ENCODE results near the gene EEF2K.

EEF2K gene

DNA sequence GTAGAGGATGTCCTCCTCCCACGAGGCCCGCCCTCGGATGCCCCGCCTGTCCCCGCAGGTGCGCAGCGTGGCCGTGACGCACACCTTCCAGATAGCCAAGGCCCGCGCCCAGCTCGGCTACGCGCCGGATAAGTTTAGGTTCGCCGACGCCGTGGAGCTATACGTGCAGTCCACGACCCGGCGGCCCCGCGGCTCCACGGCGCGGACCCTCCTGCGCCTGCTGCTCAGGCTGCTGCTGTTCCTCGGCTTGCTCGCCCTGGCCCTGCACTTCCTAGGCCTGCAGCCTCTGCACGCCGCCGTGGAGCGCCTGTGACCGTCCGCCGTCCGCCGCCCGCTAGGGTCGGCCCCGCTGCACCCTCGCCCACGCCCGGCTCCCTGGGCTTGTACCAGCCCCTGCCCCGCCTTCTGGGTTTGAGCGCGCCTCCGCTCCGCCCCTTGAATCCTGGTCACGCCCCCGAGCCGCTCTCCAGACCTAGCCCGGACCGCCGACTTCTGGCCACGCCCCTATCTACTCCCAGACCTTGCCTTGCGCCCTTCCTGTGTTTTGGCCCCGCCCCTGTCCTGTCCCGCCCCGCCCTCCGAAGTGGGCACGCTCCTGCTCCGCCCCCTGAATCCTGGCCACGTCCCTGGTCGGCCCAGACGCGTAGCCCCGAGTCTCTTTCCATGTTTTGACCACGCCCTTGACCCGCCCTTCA lies 15.8 kb upstream of the EEF2K start:
- DNase-seq: peak; percentile 100

DNA sequence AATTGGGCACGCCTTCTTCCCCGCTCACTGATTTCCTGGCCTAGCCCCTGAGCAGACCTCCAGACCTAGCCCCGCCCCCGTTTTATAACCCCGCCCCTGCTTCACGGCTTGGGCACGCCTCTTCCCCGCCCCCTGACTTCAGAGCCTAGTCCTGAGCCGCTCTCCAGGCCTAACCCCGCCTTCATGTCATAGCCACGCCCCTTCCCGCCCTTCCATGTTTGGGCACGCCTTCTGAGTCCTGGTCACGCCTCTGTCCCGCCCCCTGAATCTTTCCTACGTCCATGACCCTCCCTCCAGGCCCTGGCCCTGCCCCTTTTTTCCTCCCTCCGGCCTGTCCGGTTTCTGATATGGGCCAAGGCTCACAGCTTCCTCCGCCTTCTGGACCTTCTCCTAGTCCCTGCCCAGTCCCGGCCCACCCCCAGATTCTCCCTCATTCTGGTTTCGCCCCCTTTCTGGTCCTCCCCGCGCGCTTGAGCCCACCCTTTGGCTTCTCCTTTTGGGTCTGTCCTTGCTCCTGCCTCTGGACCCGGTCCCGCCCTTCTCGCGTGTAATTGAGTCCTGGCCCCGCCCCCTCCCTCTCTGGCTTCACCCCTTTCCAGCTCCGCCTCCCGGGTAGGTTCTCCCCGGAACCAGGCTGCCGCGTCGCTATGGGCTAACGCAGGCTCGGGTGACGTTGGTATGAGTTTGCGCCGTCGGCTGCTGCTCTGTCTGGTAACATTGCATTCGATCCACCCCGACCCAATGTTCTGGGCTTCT lies 15.1 kb upstream of the EEF2K start:
- peak; percentile 100 for DNase-seq

DNA sequence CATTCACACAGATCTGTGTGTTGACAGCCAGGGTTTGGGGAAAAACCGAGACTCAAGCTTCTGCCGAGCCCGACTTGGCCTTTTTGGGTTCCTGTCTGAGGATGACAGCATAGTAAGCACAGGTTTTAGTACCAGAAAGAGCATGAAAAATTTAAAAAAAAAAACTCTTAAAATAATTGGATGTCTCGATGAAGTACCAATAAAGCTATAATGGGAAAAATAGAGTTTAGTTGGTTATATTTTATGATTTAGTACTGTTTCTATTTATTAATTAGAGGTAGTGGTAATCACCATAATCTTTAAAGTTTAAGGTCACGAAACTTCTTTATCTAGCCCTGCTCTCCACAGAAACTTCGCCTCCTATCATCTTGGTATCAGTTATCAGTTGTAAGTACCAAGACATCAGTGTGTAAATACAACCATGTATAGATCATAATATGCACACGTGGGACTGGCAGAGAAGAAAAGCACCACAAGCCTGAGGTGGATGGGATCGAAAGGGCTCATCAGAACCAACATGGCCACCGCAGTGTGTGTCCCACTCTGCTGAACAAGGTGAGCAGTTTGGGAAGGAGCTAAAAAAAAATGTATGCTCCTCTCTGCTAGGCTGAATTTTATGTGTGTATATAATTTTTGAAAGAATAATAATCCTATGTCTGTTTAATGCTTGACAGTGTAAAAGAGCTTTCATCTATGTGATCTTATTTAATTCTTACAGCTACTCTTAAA lies 14.4 kb upstream of the EEF2K start:
- DNase-seq: peak; percentile 33

DNA sequence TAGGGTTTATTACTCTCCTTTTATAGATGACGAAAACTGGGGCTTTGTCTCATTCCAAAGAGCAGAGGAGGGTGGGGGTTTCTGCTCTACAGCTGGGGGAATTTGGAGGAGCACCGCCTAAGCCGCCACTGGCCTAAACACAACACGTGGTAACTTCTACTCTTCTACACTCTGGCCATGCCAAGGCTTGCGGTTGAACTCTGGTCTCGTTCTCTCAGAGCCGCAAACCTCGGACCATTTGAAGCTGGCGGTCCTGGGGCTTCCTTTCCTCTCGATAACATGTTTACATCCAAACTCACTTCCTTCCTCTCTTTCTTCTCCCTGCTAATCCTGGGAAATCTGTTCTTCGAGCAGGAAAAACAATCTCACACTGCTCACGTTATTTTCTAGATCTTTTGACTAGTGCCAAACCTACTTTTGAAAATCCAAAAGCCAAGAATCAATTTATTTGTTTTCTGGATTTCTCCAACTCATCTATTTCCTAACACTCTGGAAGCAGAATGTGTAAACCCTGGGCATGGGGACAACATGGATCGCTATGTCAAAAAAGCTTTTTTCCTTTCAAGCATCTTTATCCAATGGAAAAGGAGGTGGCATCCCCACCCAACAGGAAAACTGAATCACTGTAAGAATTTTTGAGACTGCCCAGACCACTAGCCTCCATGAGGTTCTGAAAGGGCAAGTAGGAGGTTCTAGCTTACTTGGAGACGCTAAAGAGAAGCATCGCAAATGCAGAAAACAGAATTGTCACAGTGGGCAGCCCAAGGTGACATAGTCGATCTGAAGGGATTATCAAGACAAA lies 13.6 kb upstream of the EEF2K start:
- peak; percentile 59 for DNase-seq

DNA sequence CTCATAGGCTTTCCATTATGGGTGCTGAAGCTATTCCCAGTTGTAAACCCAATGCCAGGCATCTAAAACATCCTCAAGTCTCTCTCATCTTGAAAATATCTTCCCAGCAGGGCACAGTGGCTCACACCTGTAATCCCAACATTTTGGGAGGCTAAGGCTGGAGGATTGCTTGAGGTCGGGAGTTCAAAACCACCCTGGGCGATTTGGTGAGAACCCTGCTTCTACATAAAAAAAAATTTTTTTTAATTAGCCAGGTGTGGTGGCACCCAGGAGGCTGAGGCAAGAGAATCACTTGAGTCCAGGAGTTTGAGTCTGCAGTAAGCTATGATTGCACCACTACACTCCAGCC lies 13.0 kb upstream of the EEF2K start:
- DNase-seq: no peak

DNA sequence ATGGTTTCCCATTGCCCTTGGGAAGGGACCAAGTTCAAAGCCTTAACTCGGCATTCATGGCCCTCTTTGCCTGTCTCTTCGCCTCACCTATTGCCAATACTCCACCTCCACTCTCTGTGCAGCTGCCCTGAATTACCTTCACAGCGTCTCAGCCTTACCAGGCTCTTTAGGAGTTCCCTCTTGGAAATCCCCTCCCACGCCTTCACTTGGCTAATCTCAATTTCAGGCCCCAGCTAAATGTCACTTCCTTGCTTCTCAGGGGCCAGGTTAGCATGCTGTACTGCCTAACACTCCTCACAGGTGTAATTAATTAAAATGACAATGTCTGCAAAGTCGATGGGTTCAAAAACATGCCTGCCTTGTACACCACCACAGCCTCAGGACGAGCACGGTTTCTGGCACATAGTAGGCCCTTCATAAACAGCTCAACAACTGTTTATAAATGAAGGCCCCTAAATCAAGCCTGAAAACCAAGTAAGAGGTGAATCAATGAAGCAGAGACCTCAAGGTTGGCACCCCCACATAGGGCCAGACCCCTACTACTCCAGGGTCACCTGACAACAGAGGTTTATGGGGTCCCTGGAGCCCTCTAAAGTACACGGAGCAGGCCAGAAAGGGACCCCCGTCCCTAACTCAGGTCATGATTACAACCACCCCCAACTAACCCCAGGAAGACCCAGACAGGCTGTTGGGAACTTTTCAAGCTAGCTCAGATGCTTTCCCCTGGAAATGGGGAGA lies 11.2 kb upstream of the EEF2K start:
- no peak for DNase-seq

DNA sequence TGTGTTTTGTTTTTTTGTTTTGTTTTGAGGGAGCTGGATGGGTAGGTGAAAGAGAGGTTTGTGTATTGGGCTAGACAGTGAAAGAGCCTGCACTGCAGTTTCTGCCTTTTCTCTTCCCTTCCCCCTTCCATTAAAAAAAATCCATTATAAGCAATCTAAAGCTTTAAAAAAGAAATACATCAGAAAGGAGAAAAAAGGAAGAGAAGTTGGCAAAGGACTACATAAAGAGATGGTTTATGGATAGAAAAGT lies 10.7 kb upstream of the EEF2K start:
- DNase-seq: no peak

DNA sequence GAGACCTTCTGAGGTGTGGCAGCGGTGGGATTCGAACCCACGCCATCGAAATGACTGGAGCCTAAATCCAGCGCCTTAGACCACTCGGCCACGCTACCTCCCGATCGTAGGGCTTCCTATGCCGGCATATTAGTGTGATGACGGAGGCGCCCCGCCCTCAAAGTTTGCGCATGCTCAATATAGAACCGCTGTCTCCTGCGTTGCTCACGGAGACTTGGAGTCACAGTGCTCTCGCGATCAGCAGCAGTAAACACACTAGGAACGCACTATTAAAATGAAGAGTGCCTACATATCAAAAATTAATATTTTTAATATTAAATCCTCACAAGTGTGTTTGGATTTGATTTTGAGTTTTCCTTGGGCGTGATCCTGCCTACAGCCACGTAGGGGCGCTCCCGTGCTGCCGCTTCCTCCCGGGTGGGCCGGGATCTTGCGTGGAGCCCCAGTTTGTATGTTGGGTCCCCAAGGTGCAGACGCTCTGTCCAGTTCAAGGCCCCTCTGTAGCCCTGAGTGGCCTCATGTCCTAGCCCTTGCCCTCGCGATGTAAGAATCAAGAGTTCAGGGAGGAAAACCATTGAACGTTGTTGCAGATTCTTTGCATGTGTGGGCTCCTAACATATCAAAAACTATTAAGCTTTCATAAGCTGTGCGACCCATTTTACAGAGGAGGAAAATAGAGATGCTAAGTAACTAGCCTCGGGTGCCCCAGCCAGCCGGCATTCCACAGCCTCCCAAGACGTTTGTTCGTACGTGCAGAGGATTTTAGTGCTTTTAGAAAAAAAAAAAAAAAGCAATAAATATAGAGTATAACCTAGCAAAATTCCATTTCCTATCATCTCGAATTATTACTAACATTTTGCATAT lies 10.2 kb upstream of the EEF2K start:
- peak; percentile 96 for DNase-seq

DNA sequence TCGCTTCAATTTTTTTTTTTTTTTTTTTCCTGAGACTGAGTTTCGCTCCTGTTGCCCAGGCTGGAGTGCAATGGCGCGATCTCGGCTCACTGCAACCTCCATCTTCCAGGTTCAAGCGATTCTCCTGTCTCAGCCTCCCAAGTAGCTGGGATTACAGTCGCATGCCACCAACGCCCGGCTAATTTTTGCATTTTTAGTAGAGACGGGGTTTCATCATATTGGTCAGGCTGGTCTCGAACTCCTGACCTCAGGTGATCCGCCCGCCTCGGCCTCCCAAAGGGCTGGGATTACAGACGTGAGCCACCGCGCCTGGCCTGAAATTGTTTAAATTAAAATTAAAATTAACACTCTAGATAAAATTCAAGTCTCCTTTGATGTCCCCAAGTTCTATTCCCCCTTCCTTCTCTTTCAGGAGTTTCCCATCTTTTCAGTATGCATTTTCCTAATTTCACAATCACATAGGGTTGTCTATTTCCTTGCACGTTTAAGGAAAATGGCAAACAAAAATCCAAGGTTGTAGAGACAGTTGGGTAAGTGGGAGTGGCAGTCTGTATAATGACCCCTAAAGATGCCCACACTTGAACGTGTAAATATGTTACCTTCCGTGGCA lies 9.4 kb upstream of the EEF2K start:
- peak; percentile 28 for DNase-seq

DNA sequence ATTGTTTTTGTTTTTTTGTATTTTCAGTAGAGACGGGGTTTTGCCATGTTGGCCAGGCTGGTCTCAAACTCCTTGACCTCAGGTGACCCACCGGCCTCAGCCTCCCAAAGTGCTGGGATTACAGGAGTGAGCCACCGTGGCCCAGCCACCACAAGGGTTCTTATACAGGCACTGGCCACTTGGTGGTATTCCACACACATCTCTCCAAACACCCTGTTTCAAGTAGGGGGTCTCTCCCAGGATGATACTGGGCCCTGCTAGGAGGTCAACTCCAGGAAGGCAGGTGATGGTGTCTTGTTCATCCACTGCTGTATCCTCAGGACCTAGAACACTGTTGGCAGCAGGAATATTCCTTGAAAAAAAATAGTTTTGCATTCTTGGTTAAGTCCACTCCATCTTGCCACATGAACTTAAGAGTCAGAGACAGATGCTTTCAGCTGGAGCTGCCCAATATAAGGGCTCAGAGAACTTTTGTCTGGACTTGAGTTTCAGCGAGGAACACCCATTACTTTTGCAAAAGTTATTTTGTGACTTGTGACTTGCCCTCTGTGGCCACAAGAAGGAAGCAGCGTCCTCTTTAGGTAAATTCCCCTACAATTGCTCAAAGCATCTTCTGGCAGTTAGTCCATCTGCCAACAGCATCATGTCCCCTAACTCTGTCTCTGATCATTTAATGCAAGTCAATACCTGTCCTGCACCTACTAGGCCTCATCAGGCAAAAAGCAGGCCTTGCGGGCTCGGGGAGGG lies 7.4 kb upstream of the EEF2K start:
- DNase-seq: no peak

DNA sequence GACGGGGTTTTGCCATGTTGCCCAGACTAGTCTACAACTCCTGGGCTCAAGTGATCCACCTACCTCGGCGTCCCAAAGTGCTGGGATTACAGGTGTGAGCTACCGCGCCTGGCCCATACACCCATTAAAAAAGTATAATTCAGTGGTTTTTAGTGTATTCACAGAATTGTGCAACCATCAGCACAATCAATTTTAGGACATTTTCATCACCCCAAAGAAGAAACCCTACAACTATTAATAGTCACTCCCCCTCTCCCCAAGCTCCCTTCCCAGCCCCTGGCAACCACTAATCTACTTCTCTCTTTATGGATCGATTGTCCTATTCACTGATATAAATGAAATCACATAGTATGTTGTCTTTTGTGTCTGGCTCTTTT lies 3.8 kb upstream of the EEF2K start:
- DNase-seq: no peak

DNA sequence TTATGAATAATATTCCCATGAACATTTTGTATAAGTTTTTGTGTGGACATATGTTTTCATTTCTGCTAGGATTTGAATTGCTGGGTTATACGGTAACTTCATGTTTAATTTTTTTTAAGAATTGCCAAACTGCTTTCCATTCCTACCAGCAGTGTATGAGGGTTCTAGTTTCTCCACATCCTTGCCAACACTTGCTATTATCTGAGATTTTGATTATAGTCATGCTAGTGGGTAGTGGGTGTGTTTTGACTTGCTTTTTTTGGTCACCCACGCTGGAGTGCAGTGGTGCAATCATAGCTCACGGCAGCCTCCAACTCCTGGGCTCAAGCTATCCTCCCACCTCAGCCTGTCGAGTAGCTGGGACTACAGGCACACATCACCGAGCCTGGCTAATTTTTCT lies 3.0 kb upstream of the EEF2K start:
- DNase-seq: no peak

DNA sequence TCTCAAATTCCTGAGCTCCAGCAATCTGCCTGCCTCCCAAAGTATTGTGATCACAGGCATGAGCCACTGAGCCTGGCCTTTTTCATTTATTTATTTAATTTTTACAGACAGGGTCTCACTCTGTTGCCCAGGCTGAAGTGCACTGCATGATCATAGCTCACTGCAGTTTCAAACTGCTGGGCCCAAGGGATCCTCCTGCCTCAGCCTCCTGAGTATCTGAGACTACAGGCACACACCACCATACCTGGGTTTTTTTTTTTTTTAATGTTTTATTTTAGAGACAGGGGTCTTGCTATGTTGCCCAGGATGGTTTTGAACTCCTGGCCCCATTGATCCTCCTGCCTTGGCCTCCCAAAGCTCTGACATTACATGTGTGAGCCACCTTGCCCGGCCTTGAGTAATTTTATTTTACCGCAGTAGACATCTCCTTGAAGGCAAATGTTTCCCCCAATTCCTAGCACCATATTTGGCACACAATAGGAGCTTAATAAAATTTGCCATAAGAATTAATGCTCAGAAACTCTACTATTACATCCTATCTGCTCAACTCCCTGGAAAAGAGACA lies 1.9 kb upstream of the EEF2K start:
- DNase-seq: no peak

DNA sequence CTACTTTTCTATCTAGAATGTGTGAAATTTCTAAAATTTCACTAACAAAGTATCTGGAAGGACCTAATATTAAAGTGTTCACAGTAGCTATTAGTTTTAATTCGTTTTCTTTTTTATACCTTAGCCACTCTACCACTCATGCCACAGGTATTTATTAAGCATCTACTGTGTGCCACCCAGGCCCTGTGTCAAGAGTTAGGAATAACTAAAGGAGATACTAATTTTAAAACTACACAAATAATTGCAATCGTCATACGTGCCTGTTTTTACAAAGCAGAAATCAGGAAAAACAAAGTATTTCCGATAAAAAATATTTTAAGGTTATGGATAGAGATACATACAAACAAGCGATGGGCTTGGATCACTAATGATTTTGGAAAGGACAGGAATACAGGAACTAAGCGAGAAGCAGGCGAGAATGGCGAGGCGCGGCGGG lies 483 bp upstream of the EEF2K start:
- no peak for DNase-seq

DNA sequence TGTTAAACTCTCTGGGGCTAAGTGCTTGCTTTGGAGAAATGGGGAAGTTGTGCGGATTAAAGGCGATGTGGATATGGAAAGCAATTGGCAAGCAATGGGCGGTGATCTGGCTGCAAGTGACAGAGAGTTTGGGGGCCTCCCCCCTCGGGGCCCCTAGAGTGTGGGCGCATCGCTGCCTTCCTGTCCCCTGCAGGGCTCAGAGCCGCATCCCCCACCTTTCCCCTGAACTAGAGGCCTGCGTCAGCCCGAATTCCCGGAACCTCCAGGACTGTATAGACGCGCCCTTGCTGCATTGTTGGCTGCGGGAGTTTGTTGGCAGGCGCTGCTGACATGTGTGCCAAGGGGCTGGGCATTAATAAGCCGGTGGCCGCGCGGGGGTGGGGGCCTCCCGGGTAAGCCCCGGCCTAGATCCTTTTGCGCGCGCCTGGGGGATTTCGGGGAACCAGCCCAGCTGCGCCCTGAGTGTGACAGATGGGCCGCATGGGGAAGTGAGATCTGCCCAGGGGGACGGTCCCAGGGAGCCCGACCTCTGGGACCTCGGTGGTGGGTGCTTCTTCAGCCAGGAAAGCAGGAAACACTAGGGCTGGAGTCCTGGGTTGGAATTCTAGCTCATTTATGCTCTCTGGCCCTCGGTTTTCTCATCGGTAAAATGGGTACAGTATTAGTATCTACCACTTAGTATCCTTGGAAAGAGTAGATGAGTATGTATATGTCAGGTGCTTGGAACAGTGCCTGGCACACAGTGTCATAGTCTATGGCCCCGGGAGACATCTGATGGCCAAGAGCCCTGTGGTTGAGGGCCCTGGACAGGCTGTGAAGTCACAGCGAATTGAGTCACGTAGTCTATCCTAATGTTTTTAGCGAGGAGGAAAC lies 1.0 kb downstream of the EEF2K start:
- DNase-seq: peak; percentile 14

DNA sequence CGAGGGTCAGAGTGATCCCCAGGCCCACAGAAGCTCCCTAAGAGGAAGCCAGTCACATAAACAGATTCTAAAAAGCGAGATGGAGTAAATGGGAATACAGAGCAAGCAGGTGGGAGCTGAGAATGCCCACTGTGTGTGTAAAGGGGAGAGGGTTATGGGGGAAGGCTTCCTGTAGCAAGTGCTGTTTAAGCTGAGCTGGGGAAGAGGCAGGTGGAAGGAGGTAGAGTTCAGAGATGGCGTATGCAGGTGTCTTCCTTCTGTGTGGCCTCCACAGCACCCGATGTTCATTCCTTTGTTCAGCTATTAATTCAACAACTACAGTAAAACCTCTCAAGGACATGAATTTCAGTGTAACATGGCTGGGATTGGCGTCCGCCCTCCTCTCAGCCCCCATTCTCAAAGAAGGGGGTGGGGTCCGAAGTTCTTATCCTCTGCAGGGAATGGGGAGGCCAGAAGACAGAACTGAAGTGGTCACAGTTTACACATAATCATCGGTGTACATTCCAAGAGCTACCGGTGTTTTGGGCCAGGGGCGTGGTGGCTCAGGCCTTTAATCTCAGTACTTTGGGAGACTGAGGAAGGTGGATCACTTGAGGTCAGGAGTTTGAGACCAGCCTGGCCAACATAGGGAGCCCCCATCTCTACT lies 1.8 kb downstream of the EEF2K start:
- no peak for DNase-seq

DNA sequence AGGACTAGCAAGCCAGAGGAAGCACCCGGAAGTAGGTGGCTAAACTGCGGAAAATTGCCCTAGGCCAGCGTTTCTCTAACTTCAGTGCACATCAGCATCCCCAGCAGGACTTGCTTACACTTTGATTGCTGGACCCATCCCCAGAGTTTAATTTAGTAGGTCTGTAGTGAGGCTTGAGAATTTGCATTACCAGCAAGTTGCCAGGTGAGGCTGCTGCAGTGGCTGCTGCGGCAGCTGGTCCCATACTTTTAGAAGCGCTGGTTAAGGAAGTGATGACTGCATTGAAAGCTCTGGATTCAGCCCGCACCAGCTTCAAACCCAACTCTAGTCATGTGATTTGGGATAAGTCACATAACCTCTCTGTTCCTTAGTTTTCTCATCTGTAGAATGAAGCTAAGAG lies 4.2 kb downstream of the EEF2K start:
- DNase-seq: no peak

DNA sequence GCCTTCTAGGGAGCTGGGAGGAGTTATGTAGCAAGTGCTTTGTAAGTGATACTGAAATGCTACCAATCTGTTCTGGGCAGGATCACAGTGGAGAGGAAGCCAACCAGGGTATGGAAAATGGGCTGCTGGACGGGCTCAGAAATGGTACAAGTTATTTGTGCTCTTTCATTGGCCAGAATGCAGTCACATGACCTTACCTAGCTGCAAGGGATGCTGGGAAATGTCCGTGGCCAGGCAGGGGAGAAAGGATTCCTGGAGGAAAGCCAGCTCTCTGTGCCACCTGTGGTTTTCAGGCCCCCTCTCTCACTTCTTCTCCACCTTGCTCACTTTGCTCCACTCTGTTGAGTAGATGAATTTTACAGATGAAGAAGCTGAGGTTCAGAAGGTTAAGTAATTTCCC lies 4.8 kb downstream of the EEF2K start:
- no peak for DNase-seq

DNA sequence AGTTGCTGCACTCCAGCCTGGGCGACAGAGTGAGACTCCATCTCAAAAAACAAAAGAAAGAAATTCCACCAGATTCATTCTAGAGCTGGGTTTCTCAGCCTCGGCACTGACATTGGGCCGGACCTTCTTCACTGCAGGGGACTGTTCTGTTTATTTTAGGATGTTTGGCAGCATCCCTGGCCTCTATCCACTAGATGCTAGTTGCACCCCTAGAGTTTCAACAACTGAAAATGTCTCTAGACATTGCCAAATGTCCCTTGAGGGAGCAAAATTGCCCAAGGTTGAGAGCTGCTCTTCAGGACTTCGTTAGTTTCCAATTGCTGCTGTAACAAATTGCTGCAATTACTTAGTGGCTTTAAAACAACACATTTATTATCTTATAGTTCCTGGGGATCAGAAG lies 7.2 kb downstream of the EEF2K start:
- no peak for DNase-seq

All from NCI-H2227 treated with DMSO at 0.1 percent for 48 hours (cell line).